ENCODE data around the gene OGFR. TPM values are rescaled to one million over a fixed set of nuclear protein-coding genes. Genes with fewer than 3 reads are reported as not detected.
A peak's percentile ranks its signal among the peaks of the same experiment; 100 is the strongest.
"Not testable (repeated sequence)": the region's sequence is repeated elsewhere in the genome, so short reads cannot be mapped to it uniquely, and the experiment has no call there.

Gene OGFR
- total and polyA plus RNA-seq, 2 donors: 18.7 to 47.2 TPM

DNA sequence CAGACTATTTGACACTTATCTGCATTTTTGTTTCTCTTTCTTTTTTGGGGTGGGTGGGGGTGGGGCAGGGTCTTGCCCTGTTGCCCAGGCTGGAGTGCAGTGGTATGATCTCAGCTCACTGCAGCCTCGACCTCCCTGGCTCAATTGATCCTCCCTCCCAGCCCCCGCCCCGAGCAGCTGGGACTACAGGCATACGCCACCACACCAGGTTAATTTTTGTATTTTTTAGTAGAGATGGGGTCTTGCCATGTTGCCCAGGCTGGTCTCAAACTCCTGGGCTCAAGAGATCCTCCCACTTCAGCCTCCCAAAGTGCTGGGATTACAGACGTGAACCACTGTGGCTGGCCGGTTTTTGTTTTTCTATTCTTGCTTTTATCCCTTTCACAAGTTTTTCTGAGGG is 48.7 kb downstream of the OGFR start:
- not testable (repeated sequence) for H3K27ac ChIP-seq (ENCODE audit: low read depth); H3K4me1 ChIP-seq (ENCODE audit: insufficient read depth); DNase-seq (ENCODE audit: extremely low spot score); H3K36me3 ChIP-seq (ENCODE audit: insufficient read depth); H3K4me3 ChIP-seq (ENCODE audit: low read depth, low read length)
- WGBS: 95% methylated on average over 6 of the region's 6 CpGs

DNA sequence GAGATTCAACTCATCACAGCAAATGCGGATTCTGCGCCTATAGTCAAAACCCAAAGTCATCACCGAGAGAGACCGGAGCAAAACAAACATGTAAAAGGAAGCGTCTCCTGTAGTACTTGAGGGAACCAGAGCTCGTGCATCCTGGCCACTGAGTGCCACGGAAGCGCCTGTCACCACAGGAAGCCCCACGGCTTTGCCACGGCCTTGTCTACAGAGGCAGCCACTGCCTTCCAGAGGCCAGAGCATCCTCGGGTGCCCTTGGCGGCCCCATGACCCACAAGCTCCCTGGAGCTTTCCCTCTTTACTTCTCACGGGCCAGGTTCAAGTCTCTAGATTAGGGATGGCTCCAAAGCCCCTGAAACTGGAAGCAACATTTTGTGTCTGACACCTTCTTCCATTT is 49.5 kb downstream of the OGFR start:
- H3K36me3 ChIP-seq (ENCODE audit: insufficient read depth): no peaks in the 10 kb centered on the region
- 95% methylated on average over 13 of the region's 13 CpGs for WGBS
- no peak for DNase-seq (ENCODE audit: extremely low spot score)
- H3K4me3 ChIP-seq (ENCODE audit: low read depth, low read length): no peak overlapping the region
- H3K4me1 ChIP-seq (ENCODE audit: insufficient read depth): no peaks in the 10 kb centered on the region
- no peak overlapping the region for H3K27ac ChIP-seq (ENCODE audit: low read depth)

GRCh38 chr20:62855120-62855519 is 50.5 kb downstream of the OGFR start:
- Histone ChIP-seq H3K4me1 (ENCODE audit: insufficient read depth) (no peaks in the 10 kb centered on the region), H3K4me3 (ENCODE audit: low read depth, low read length) (no peak overlapping the region), H3K27ac (ENCODE audit: low read depth) (no peak overlapping the region), H3K36me3 (ENCODE audit: insufficient read depth) (no peaks in the 10 kb centered on the region)
- DNase-seq (ENCODE audit: extremely low spot score): no peak
- 85% methylated on average over 5 of the region's 5 CpGs for WGBS

DNA sequence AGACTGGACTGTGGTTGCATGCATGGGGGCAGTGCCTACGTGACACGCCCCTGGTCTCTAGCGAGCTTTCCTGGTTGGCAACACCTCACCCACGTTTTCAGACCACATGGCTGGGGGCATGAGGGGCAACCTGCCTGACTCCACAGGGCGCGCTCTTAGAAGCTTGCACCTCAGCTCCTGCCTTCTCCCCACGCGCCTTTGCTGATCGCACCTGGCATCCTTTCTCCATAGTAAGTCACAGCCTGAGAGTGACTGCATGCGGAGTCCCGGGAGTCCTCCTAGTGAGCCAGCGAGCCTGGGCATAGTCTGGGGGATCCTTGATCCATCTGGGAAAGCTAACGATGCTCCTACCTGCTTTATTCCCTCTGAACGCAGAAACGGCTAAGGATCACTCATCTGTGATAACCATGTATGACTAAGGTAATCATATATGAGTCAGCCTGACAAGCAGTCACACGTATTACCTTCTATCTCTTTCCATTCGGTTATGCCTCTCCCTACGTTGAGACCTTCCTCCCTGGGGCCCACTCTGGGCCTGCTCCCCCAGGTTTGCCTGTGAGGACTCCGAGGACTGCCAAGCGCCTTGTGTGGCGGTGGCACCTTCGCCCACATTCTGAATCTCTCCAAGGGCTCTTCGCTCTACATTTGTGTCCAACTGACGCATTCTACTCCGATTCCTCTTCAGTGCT is 52.4 kb downstream of the OGFR start:
- 89% methylated on average over 25 of the region's 25 CpGs for WGBS
- no peaks in the 10 kb centered on the region for H3K36me3 ChIP-seq (ENCODE audit: insufficient read depth)

GRCh38 chr20:62858058-62858830 is 53.6 kb downstream of the OGFR start:
- H3K36me3 ChIP-seq (ENCODE audit: insufficient read depth): no peaks in the 10 kb centered on the region
- H3K27ac ChIP-seq (ENCODE audit: low read depth): no peak overlapping the region
- H3K4me1 ChIP-seq (ENCODE audit: insufficient read depth): no peaks in the 10 kb centered on the region
- 92% methylated on average over 20 of the region's 23 CpGs for WGBS
- DNase-seq (ENCODE audit: extremely low spot score): no peak
- no peak overlapping the region for H3K4me3 ChIP-seq (ENCODE audit: low read depth, low read length)

More for the DNA sequence above, 52.4 kb downstream of the OGFR start:
- Histone ChIP-seq H3K27ac (ENCODE audit: low read depth) (no peak overlapping the region), H3K4me3 (ENCODE audit: low read depth, low read length) (no peak overlapping the region), H3K4me1 (ENCODE audit: insufficient read depth) (no peaks in the 10 kb centered on the region)
- no peak for DNase-seq (ENCODE audit: extremely low spot score)

GRCh38 chr20:62859721-62860120 is 55.1 kb downstream of the OGFR start:
- no peak for DNase-seq (ENCODE audit: extremely low spot score)

DNA sequence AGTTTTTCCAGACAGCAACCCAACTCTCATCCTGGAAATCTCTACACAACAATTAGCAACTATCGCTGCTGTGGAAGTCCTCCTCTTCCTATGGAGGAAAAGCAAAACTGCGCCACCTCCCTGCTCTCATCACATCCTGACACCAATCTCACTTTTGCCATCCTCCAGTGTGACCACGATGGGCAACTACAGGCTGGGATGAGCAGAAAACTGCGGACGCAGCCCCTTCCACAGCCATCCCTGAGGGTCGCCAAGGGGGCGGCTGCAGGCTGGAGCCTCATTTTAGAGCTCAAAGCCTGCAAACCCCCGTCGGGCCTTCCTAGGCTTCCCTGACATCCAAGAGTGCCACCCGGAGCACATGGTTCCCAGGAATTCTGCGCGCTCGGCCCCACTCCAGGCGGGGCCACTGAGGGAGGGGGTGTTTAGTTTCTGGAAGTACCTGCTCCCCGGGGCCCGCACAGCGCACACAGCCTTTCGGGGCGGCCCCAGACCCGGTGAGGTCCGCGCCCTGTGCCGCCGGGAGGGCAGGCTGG is 55.8 kb downstream of the OGFR start:
- 15% methylated on average over 24 of the region's 24 CpGs for WGBS
- Histone ChIP-seq H3K4me1 (ENCODE audit: insufficient read depth) (no peaks in the 10 kb centered on the region), H3K36me3 (ENCODE audit: insufficient read depth) (no peaks in the 10 kb centered on the region), H3K27ac (ENCODE audit: low read depth) (no peak overlapping the region), H3K4me3 (ENCODE audit: low read depth, low read length) (peak overlapping the region; percentile 79)
- no peak for DNase-seq (ENCODE audit: extremely low spot score)

More at GRCh38 chr20:62859721-62860120, 55.1 kb downstream of the OGFR start:
- no peaks in the 10 kb centered on the region for H3K36me3 ChIP-seq (ENCODE audit: insufficient read depth)
- H3K4me1 ChIP-seq (ENCODE audit: insufficient read depth): no peaks in the 10 kb centered on the region
- H3K27ac ChIP-seq (ENCODE audit: low read depth): no peak overlapping the region
- WGBS: 91% methylated on average over 12 of the region's 12 CpGs
- H3K4me3 ChIP-seq (ENCODE audit: low read depth, low read length): no peak overlapping the region

DNA sequence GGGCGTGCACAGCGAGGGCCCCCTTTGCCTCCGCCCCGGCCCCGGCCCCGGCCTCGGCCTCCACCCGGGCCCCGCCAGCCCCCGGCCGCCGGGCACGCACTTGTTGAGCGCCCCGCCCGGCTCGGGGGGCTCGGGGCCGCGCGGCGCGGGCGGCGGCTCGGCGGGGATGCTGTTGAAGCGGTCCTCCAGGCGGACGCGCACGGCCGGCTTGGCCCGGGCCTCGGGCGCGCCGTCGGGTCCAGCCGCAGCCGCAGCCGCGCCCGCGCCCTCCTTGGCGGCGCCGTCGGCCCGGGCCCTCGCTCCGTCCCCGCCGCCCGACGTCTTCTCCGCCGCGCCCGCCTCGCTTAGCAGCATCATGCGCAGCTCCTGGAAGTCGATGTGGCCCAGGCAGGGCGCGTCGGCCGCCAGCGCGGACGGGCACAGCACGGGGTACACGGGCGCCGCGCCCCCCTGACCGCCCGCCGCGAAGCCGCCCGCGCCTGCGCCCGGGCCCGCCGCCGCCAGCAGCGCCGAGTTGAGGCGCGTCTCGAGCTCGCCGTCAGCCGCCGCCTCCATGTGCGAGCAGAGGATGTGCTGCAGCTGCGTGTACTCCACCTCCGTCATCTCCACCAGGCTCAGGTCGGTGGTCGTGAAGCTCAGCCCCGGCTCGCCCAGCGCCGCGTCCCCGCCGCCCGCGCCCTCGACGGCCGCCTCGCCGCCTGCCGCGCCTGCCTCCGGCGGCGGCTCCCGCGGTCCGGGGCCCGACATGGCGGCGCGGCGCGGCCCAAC is 56.5 kb downstream of the OGFR start:
- H3K4me3 ChIP-seq (ENCODE audit: low read depth, low read length): peak overlapping the region; percentile 79
- no peaks in the 10 kb centered on the region for H3K36me3 ChIP-seq (ENCODE audit: insufficient read depth)
- no peak overlapping the region for H3K27ac ChIP-seq (ENCODE audit: low read depth)
- H3K4me1 ChIP-seq (ENCODE audit: insufficient read depth): no peaks in the 10 kb centered on the region
- DNase-seq (ENCODE audit: extremely low spot score): no peak
- WGBS: 1% methylated on average over 128 of the region's 129 CpGs

DNA sequence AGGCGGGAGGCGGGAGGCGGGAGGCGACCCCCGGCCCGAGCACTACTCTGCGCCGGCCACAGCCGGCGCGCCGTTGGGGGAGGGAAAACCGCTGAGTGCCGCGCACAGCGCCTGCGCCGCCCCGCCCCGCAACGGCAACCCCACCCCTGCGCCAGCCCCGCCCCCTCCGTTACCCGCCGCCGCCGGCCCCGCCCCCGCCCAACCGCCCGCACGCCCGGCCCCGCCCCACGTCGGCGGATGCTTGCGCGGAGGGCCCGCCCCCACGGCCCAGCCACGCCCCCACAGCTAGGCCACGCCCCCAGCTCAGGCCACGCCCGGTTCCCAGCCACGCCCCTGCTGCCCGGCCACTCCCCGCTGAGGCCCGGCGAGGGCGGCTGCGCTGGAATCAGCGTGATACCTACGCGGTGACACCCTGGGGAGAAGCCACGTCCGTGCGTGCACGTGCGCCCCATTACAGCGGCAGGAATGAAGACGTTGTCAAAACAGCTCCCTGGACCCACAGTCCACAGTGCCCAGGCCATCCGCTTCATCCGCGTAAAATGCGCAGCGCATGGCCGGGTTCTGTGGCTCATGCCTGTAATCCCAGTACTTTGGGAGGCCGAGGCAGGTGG is 57.2 kb downstream of the OGFR start, which contains the start of gene TCFL5:
TSS of gene TCFL5 (minus strand) at position 97 of the 611 bp plus-strand sequence. CDS start 152 bp downstream, outside the sequence.
- DNase-seq (ENCODE audit: extremely low spot score): peak; percentile 51
- WGBS: 11% methylated on average over 54 of the region's 70 CpGs

More for the DNA sequence above, 57.2 kb downstream of the OGFR start, which contains the start of gene TCFL5:
- Histone ChIP-seq H3K4me1 (ENCODE audit: insufficient read depth) (no peaks in the 10 kb centered on the region), H3K27ac (ENCODE audit: low read depth) (no peak within 1 kb of the TSS), H3K4me3 (ENCODE audit: low read depth, low read length) (peak within 1 kb of the TSS; percentile 79), H3K36me3 (ENCODE audit: insufficient read depth) (no peaks in the 10 kb centered on the region)

Small RNA genes within 50 kb of the gene (small RNA-seq; reads per million reads assigned to genes)
- gene DPH3P1: not detected

Other genes starting within 250 kb of the OGFR start
- gene SLCO4A1, start 162.3 kb upstream of the OGFR start, total RNA-seq: 1.4 TPM
- 24.8 TPM for gene SLCO4A1, start 162.3 kb upstream of the OGFR start, polyA plus RNA-seq
- 0.05 TPM for gene NTSR1, start 96.0 kb upstream of the OGFR start, total RNA-seq
- gene NTSR1, start 96.0 kb upstream of the OGFR start, polyA plus RNA-seq: 0.34 TPM
- gene MRGBP, start 8.4 kb upstream of the OGFR start, total RNA-seq: 9.5 TPM
- gene MRGBP, start 8.4 kb upstream of the OGFR start, polyA plus RNA-seq: 10.6 TPM
- 101 TPM for gene COL9A3, start 12.2 kb downstream of the OGFR start, total RNA-seq
- 9.8 TPM for gene COL9A3, start 12.2 kb downstream of the OGFR start, polyA plus RNA-seq
- gene TCFL5, start 57.0 kb downstream of the OGFR start, total RNA-seq: 21.0 TPM
- gene TCFL5, start 57.0 kb downstream of the OGFR start, polyA plus RNA-seq: 10.7 TPM
- gene DIDO1, start 121.7 kb downstream of the OGFR start, total RNA-seq: 50.1 TPM
- gene DIDO1, start 121.7 kb downstream of the OGFR start, polyA plus RNA-seq: 44.1 TPM
- gene GID8, start 133.3 kb downstream of the OGFR start, total RNA-seq: 32.0 TPM
- gene GID8, start 133.3 kb downstream of the OGFR start, polyA plus RNA-seq: 21.4 TPM
- gene SLC17A9, start 147.9 kb downstream of the OGFR start, total RNA-seq: 8.9 TPM
- gene SLC17A9, start 147.9 kb downstream of the OGFR start, polyA plus RNA-seq: 3.2 TPM
- gene BHLHE23, start 202.1 kb downstream of the OGFR start, total RNA-seq: 0.26 TPM
- gene BHLHE23, start 202.1 kb downstream of the OGFR start, polyA plus RNA-seq: not detected